ACHN (cell line): Measurements from ENCODE around the gene SLC18B1.
"Not testable (repeated sequence)": the region's sequence is repeated elsewhere in the genome, so short reads cannot be mapped to it uniquely, and the experiment has no call there.

Experiments used
- DNase-seq: peaks from one replicate; pipeline ENCODE4 v3.0.0-alpha.2; 2015
- in situ Hi-C: cut with HindIII; loops from 2 replicates; pipeline ENCODE4 v1.10.0; 2017; ENCODE audit warnings: low sequenced_read_pairs, low pct_ligation_motif_present, low pct_unique_long_range_greater_than_20kb

SLC18B1 gene

GRCh38 chr6:132805548-132805947, 7.1 kb upstream of the SLC18B1 start:
- in situ Hi-C loops, result no loop called here
- no peak for DNase-seq

GRCh38 chr6:132804251-132804650, 5.8 kb upstream of the SLC18B1 start:
- no peak for DNase-seq
- in situ Hi-C loops, result no loop called here

- in situ Hi-C loops, result no loop called here
- DNase-seq, result no peak
Measured at GRCh38 chr6:132800656-132801055, 2.2 kb upstream of the SLC18B1 start.

- in situ Hi-C loops, result loop anchor here (25.0 kb wide), 1 partner anchor 262 kb away; the partner anchor contains the start of gene TAAR9
- peak; percentile 78 for DNase-seq
Measured at GRCh38 chr6:132798869-132799538, 567 bp upstream of the SLC18B1 start.

GRCh38 chr6:132795461-132795860, 3.0 kb downstream of the SLC18B1 start:
- in situ Hi-C loops, result loop anchor here (25.0 kb wide), 1 partner anchor 258 kb away; the partner anchor contains the start of gene TAAR9

GRCh38 chr6:132792510-132792909, 5.9 kb downstream of the SLC18B1 start:
- DNase-seq, result no peak
- in situ Hi-C loops, result loop anchor here (25.0 kb wide), 1 partner anchor 255 kb away; the partner anchor contains the start of gene TAAR9

More at GRCh38 chr6:132795461-132795860, 3.0 kb downstream of the SLC18B1 start:
- DNase-seq, result no peak

- in situ Hi-C loops, result loop anchor here (25.0 kb wide), 1 partner anchor 253 kb away; the partner anchor contains the start of gene TAAR9
Measured at GRCh38 chr6:132790450-132790849, 8.0 kb downstream of the SLC18B1 start.

GRCh38 chr6:132789396-132789776, 9.1 kb downstream of the SLC18B1 start:
- DNase-seq, result no peak
- in situ Hi-C loops, result loop anchor here (25.0 kb wide), 1 partner anchor 252 kb away; the partner anchor contains the start of gene TAAR9

More at GRCh38 chr6:132790450-132790849, 8.0 kb downstream of the SLC18B1 start:
- no peak for DNase-seq

- DNase-seq, result no peak
- in situ Hi-C loops, result loop anchor here (25.0 kb wide), 1 partner anchor 252 kb away; the partner anchor contains the start of gene TAAR9
Measured at GRCh38 chr6:132788658-132789395, 9.6 kb downstream of the SLC18B1 start.

- in situ Hi-C loops, result loop anchor here (25.0 kb wide), 1 partner anchor 249 kb away; the partner anchor contains the start of gene TAAR9
- DNase-seq, result no peak
Measured at GRCh38 chr6:132785936-132786335, 12.5 kb downstream of the SLC18B1 start.

- in situ Hi-C loops, result loop anchor here (25.0 kb wide), 1 partner anchor 244 kb away; the partner anchor contains the start of gene TAAR9
Measured at GRCh38 chr6:132780770-132781371, 17.6 kb downstream of the SLC18B1 start.

GRCh38 chr6:132777881-132778280, 20.6 kb downstream of the SLC18B1 start:
- in situ Hi-C loops, result loop anchor here (25.0 kb wide), 1 partner anchor 241 kb away; the partner anchor contains the start of gene TAAR9
- not testable (repeated sequence) for DNase-seq

More at GRCh38 chr6:132780770-132781371, 17.6 kb downstream of the SLC18B1 start:
- DNase-seq, result peak; percentile 23

- DNase-seq, result peak; percentile 49
- in situ Hi-C loops, result no loop called here
Measured at GRCh38 chr6:132768051-132768517, 30.4 kb downstream of the SLC18B1 start.

- DNase-seq, result no peak
- in situ Hi-C loops, result no loop called here
Measured at GRCh38 chr6:132765560-132765959, 32.9 kb downstream of the SLC18B1 start.

GRCh38 chr6:132764370-132764769, 34.1 kb downstream of the SLC18B1 start:
- peak; percentile 95 for DNase-seq
- in situ Hi-C loops, result no loop called here

GRCh38 chr6:132763269-132763668, 35.2 kb downstream of the SLC18B1 start:
- DNase-seq, result peak; percentile 70
- in situ Hi-C loops, result no loop called here

GRCh38 chr6:132760256-132760655, 38.2 kb downstream of the SLC18B1 start:
- DNase-seq, result no peak
- in situ Hi-C loops, result no loop called here

- in situ Hi-C loops, result no loop called here
- no peak for DNase-seq
Measured at GRCh38 chr6:132758689-132759088, 39.7 kb downstream of the SLC18B1 start.

- DNase-seq, result no peak
- in situ Hi-C loops, result no loop called here
Measured at GRCh38 chr6:132752255-132752654, 46.2 kb downstream of the SLC18B1 start.
